Prostate gland (tissue), 2 donors: ENCODE data around the gene GRHL1.

Source experiments
- POLR2AphosphoS5 ChIP-seq: sonication (generic); formaldehyde crosslinking; IDR thresholded peaks from one replicate; pipeline ENCODE4 v1.6.1; 2017; ENCODE audit warnings: antibody characterized with exemption
- TF ChIP-seq, protein P1 (sequence below), 4 experiments: fragments of 200-600 bp in 2 of 4; fragments of 450-650 bp in 2 of 4; sonication (generic) in 2 of 4; IDR thresholded peaks; 1 replicate in 3 of 4; 2 replicates in 1 of 4; pipeline ENCODE4 v1.5.1; 2016 to 2019; ENCODE audit warnings: antibody characterized with exemption in 4 of 4, mild to moderate bottlenecking in 2 of 4, moderate library complexity in 2 of 4

DNA sequence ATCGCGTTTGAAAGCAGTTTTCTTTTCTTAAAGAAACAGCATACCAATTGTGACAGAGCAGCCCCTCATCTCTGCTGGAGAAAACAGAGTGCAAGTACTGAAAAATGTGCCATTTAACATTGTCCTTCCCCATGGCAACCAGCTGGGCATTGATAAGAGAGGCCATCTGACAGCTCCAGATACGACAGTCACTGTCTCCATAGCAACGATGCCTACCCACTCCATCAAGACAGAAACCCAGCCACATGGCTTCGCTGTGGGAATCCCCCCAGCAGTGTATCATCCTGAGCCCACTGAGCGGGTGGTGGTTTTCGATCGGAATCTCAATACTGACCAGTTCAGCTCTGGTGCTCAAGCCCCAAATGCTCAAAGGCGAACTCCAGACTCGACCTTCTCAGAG is 9.5 kb downstream of the GRHL1 start:
- TF ChIP-seq, protein P1, sequence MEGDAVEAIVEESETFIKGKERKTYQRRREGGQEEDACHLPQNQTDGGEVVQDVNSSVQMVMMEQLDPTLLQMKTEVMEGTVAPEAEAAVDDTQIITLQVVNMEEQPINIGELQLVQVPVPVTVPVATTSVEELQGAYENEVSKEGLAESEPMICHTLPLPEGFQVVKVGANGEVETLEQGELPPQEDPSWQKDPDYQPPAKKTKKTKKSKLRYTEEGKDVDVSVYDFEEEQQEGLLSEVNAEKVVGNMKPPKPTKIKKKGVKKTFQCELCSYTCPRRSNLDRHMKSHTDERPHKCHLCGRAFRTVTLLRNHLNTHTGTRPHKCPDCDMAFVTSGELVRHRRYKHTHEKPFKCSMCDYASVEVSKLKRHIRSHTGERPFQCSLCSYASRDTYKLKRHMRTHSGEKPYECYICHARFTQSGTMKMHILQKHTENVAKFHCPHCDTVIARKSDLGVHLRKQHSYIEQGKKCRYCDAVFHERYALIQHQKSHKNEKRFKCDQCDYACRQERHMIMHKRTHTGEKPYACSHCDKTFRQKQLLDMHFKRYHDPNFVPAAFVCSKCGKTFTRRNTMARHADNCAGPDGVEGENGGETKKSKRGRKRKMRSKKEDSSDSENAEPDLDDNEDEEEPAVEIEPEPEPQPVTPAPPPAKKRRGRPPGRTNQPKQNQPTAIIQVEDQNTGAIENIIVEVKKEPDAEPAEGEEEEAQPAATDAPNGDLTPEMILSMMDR (IDR thresholded peaks at IDR 0.05), result no peak
- no peak for TF ChIP-seq POLR2AphosphoS5
